ENCODE measurements around the gene BRPF3. TPM values are rescaled to one million over a fixed set of nuclear protein-coding genes. Genes with fewer than 3 reads are reported as not detected.

Gene BRPF3
- total and polyA plus RNA-seq, 8 donors: 7.0 to 343 (median 21.1) TPM

DNA sequence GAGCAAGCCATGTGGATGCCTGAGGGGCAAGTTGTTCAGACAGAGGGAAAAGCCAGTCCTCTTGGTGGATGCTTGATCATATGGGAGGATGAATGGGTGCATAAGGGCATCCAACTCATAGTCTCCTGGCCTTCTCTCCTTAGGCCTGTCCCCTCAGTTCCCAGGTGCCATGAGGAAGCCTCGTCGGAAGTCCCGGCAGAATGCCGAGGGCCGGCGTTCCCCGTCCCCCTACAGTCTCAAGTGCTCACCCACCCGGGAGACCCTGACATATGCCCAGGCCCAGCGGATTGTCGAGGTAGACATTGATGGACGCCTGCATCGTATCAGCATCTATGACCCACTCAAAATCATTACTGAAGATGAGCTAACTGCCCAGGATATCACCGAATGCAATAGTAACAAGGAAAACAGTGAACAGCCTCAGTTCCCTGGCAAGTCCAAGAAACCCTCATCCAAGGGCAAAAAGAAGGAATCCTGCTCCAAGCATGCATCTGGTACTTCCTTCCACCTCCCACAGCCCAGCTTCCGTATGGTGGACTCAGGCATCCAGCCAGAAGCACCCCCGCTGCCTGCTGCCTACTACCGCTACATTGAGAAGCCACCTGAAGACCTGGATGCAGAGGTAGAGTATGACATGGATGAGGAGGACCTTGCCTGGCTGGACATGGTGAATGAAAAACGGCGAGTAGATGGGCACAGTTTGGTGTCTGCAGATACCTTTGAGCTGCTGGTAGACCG is 3.8 kb downstream of the BRPF3 start:
- Histone ChIP-seq H3K9me3 (no peaks in the 10 kb centered on the region), H3K27me3 (no peaks in the 10 kb centered on the region), H3K27ac (no peak overlapping the region), H3K4me1 (peaks cover 8 to 73% (median 56%) of the 10 kb centered on the region in 4 donors), H3K36me3 (peaks cover 32 to 56% (median 54%) of the 10 kb centered on the region in 4 donors), H3K4me3 (no peak overlapping the region)
- 93 to 97% (median 95%) methylated on average over 19 of the region's 19 CpGs for WGBS, 5 donors
- intact Hi-C loops (cut with DNase I; ENCODE audit: low total_unique reads): no loop called here
- DNase-seq: no peak
- TF ChIP-seq POLR2A (IDR thresholded peaks at IDR 0.05) (no peak), EP300 (IDR thresholded peaks at IDR 0.05) (no peak), POLR2AphosphoS5 (IDR thresholded peaks at IDR 0.05) (no peak)
- TF ChIP-seq, protein P1, sequence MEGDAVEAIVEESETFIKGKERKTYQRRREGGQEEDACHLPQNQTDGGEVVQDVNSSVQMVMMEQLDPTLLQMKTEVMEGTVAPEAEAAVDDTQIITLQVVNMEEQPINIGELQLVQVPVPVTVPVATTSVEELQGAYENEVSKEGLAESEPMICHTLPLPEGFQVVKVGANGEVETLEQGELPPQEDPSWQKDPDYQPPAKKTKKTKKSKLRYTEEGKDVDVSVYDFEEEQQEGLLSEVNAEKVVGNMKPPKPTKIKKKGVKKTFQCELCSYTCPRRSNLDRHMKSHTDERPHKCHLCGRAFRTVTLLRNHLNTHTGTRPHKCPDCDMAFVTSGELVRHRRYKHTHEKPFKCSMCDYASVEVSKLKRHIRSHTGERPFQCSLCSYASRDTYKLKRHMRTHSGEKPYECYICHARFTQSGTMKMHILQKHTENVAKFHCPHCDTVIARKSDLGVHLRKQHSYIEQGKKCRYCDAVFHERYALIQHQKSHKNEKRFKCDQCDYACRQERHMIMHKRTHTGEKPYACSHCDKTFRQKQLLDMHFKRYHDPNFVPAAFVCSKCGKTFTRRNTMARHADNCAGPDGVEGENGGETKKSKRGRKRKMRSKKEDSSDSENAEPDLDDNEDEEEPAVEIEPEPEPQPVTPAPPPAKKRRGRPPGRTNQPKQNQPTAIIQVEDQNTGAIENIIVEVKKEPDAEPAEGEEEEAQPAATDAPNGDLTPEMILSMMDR (IDR thresholded peaks at IDR 0.05): no peak

- no peak overlapping the region for H3K27ac ChIP-seq
- H3K27me3 ChIP-seq: no peaks in the 10 kb centered on the region
- H3K4me1 ChIP-seq: peaks cover 8 to 66% (median 48%) of the 10 kb centered on the region in 4 donors
- no peaks in the 10 kb centered on the region for H3K9me3 ChIP-seq
- DNase-seq: no peak
- no peak overlapping the region for H3K4me3 ChIP-seq
- H3K36me3 ChIP-seq: peaks cover 35 to 63% (median 62%) of the 10 kb centered on the region in 4 donors
- intact Hi-C loops (cut with DNase I; ENCODE audit: low total_unique reads): no loop called here
- 95 to 99% (median 97%) methylated on average over 15 of the region's 15 CpGs for WGBS, 5 donors
- no peak for TF ChIP-seq POLR2A (IDR thresholded peaks at IDR 0.05)
Measured at GRCh38 chr6:36200998-36201596, 4.6 kb downstream of the BRPF3 start.

DNA sequence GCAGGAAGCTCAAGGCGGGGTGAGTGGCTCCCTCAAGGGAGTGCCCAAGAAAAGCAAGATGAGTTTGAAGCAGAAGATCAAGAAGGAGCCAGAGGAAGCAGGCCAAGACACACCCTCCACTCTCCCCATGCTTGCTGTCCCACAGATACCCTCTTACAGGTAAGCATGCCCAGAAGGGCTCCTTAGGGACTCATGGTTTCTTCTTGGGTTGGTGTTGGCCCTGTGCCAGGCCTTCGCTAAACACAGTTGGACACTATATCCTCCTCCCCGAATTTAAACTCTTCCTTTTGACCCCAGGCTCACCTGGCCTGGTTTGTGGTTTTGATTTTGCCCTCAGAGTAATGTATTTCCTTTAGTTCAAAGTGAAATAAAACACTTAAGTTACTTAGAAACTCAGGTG is 5.1 kb downstream of the BRPF3 start:
- intact Hi-C loops (cut with DNase I; ENCODE audit: low total_unique reads): no loop called here
- no peak overlapping the region for H3K27ac ChIP-seq
- H3K27me3 ChIP-seq: no peaks in the 10 kb centered on the region
- WGBS, 5 donors: 46 to 57% (median 52%) methylated on average over 3 of the region's 3 CpGs
- H3K36me3 ChIP-seq: peaks cover 36 to 69% (median 67%) of the 10 kb centered on the region in 4 donors
- TF ChIP-seq EP300 (IDR thresholded peaks at IDR 0.05) (no peak), POLR2AphosphoS5 (IDR thresholded peaks at IDR 0.05) (no peak), POLR2A (IDR thresholded peaks at IDR 0.05) (no peak)
- TF ChIP-seq, protein P1 (IDR thresholded peaks at IDR 0.05): no peak
- no peak overlapping the region for H3K4me3 ChIP-seq
- no peaks in the 10 kb centered on the region for H3K9me3 ChIP-seq
- DNase-seq: no peak
- peaks cover 8 to 65% (median 48%) of the 10 kb centered on the region in 4 donors for H3K4me1 ChIP-seq

GRCh38 chr6:36202101-36202500 is 5.6 kb downstream of the BRPF3 start:
- H3K9me3 ChIP-seq: no peaks in the 10 kb centered on the region
- H3K4me3 ChIP-seq: no peak overlapping the region
- H3K36me3 ChIP-seq: peaks cover 37 to 74% (median 72%) of the 10 kb centered on the region in 4 donors
- H3K4me1 ChIP-seq: peaks cover 8 to 65% (median 48%) of the 10 kb centered on the region in 4 donors
- intact Hi-C loops (cut with DNase I; ENCODE audit: low total_unique reads): no loop called here
- no peaks in the 10 kb centered on the region for H3K27me3 ChIP-seq
- no peak overlapping the region for H3K27ac ChIP-seq
- TF ChIP-seq POLR2A (IDR thresholded peaks at IDR 0.05) (no peak), POLR2AphosphoS5 (IDR thresholded peaks at IDR 0.05) (no peak), EP300 (IDR thresholded peaks at IDR 0.05) (no peak)
- TF ChIP-seq, protein P1 (IDR thresholded peaks at IDR 0.05): no peak
- WGBS, 5 donors: 93 to 99% (median 97%) methylated on average over 4 of the region's 4 CpGs
- no peak for DNase-seq
